ENCODE measurements around the gene RNF138.
A peak's percentile ranks its signal among the peaks of the same experiment; 100 is the strongest.

Gene RNF138, protein sequence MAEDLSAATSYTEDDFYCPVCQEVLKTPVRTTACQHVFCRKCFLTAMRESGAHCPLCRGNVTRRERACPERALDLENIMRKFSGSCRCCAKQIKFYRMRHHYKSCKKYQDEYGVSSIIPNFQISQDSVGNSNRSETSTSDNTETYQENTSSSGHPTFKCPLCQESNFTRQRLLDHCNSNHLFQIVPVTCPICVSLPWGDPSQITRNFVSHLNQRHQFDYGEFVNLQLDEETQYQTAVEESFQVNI

DNA sequence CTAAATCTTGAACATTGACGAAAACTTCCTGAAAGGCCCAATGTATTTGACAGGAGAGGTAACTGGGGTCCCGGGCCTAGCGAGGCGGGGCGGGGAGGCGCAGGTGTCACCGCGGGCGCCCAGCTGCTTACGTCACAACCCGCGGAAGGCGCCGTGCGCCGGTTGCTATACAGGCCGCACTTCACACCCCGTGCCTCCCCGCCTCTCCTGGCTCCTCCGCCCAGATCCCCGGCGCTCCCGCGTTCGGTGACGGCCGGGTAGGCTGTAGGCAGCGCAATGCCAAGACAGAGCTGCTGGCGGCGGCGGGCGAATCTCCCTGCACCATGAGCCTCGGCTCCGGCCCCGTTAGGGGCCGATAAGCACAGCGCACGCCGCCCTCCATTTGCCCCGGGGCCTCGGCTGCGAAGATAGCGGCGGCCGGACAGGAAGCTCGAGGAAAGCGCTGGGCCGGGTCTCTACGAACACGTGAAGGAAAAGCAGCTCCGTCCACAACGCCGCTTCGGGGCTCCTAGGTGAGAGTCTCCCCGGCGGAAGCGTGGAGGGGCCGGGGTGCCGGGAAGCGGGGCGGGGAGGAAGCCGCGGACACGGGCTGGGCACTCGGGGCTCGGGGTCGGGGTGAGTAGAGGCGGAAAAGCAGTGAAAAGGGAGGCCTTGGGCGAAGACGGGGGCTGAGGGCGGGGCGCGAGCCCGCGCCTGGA, at the start of gene RNF138:
Gene RNF138 (plus strand): TSS at position 151 of the 698 bp plus-strand sequence. CDS start 903 bp downstream, outside the sequence.
- TF ChIP-seq, protein P1, sequence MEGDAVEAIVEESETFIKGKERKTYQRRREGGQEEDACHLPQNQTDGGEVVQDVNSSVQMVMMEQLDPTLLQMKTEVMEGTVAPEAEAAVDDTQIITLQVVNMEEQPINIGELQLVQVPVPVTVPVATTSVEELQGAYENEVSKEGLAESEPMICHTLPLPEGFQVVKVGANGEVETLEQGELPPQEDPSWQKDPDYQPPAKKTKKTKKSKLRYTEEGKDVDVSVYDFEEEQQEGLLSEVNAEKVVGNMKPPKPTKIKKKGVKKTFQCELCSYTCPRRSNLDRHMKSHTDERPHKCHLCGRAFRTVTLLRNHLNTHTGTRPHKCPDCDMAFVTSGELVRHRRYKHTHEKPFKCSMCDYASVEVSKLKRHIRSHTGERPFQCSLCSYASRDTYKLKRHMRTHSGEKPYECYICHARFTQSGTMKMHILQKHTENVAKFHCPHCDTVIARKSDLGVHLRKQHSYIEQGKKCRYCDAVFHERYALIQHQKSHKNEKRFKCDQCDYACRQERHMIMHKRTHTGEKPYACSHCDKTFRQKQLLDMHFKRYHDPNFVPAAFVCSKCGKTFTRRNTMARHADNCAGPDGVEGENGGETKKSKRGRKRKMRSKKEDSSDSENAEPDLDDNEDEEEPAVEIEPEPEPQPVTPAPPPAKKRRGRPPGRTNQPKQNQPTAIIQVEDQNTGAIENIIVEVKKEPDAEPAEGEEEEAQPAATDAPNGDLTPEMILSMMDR (IDR thresholded peaks at IDR 0.05; ENCODE audit: borderline replicate concordance, insufficient read depth, low read depth, low read length) = no peak
- H3K4me3 ChIP-seq (ENCODE audit: low read depth, low read length) = peak within 1 kb of the TSS; percentile 89

DNA sequence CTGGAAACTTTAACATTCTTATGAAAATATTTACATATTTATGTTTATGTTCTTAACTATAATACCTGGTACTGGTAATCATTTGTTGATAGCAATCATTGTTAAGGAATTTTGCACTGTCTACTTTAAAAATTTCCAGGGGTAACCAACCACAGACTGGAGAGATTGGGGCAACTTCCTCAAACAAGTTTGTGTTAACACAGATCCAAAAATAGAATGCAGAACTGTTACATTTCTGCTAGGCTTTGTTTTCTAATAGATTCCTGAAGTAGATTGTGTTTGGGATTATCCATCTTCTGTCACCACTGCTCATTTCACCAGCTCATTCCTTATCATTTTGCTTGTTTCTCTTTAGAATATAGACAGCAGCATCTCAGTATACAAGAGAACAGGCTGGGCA, 49.3 kb upstream of the RNF138 start:
- TF ChIP-seq, protein P1 (IDR thresholded peaks at IDR 0.05; ENCODE audit: borderline replicate concordance, insufficient read depth, low read depth, low read length) = no peak
- H3K4me3 ChIP-seq (ENCODE audit: low read depth, low read length) = no peak overlapping the region

DNA sequence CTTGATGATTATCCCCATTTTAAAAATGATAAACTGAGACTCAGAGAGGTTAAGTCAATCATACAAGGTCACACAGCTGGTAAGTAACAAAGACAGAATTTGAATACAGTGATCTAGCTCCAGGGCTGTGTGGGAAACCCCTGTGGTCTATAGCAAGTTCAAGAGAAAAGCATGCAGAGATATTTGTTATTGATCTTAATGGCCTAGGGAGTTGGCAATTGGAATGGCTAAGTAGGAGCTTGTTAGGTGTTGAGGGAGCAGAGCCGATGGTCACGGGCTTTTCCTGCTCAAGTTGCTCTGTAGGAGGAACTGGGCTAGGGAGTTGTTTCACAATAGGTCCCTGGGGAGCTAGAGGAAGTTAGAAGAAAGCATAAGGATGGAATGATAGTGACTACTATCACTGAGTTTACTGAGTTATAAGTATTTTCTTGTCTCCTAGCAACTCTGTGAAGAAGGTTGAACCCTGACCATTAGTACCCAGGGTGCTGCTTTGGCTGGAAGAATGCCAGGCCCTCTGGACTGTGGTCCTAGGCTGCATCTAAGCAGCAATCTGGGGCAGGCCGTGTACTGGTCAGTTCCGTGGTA, 43.1 kb upstream of the RNF138 start:
- no peak overlapping the region for H3K4me3 ChIP-seq (ENCODE audit: low read depth, low read length)
- TF ChIP-seq, protein P1 (IDR thresholded peaks at IDR 0.05; ENCODE audit: borderline replicate concordance, insufficient read depth, low read depth, low read length) = no peak

DNA sequence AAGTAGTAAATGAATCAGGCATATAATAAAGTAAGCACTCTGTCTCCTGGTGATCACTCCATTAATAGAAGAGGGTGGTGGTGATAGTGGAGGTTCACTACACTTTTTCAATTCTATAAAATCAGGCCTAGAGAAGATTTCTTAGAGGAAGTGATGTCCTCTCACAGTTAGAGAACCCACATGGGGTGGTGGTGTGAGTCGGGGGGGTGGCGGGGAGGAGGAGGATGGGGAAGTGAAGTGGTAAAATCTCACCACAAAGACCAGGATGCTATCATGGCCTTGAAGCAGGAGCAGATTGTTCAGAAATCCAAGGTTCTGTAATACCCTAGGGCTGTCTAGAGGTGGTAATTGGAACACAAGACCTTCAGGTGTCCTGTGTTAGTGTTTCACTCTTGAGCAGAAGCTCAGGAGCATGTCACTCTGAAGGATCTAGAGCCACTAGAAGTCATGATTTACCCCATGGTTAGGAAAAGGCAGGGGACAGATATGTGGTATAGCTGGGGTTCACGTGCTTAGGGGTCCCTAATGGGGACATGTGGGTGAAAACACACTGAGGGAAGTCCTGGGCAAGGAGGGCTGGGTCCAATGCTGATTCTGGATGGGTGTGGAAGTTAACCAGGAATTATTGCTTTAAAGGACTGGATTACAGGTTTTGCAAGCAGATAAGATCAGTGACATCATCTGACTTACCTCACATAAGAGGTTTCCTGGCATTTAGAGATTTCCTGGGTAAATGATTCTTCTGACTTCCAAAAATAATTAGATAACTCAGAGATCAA, 42.1 kb upstream of the RNF138 start:
- TF ChIP-seq, protein P1 (IDR thresholded peaks at IDR 0.05; ENCODE audit: borderline replicate concordance, insufficient read depth, low read depth, low read length) = no peak
- no peak overlapping the region for H3K4me3 ChIP-seq (ENCODE audit: low read depth, low read length)

DNA sequence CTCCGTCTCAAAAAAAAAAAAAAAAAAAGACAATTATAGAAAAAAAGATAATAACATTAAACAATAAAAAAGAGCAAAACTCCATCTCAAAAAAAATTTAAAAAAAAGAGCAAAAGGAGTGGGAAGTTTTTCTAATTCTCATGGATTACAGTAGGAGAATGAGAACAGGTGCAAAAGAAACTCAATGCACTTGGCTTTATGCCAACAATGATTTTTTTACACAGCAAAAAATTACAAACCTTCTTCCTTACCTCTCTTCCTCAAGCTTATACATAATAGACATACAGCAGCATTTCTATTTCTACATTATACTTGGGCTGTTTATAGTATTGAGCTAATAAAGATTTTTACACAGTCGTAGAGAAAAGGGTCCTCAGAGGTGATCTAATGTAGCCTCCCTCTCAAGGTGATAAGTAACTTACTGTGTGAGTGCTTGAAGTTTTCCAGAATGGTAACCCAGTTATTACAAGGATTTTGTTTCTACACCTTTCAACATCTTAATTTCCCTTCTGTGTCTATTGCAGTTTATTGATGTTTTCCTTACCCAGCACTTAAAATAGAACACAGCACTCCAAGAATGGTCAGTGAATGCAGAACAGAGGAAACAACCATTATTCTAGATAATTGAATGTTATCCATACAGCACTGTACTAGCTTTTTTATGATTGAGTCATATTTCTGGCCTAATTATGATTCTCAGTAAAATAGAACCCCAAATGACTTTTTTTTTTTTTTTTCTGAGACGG, 34.9 kb upstream of the RNF138 start:
- TF ChIP-seq, protein P1 (IDR thresholded peaks at IDR 0.05; ENCODE audit: borderline replicate concordance, insufficient read depth, low read depth, low read length) = no peak

DNA sequence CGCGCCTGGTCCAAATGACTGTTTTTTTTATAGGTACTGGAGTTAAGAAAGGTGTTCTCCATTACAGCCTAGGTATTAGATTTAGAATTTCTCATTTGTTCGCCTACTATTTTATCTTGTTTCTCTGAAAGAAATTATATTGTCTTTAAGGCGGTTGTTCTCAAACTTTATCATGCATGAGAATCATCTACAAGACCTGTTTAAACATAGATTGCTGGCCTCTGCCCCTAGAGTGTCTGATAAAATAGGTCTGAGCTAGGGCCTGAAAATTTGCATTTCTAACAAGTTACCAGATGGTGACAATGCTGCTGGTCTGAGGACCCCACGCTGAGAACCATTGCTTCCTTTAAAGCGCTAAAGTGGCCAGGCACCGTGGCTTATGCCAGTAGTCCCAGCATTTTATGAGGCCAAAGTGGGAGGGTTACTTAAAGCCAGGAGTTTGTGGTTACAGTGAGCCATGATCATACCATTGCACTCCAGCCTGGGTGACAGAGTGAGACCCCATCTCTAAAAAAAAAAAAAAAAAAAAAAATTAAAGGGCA, 34.0 kb upstream of the RNF138 start:
- TF ChIP-seq, protein P1 (IDR thresholded peaks at IDR 0.05; ENCODE audit: borderline replicate concordance, insufficient read depth, low read depth, low read length) = no peak
- no peak overlapping the region for H3K4me3 ChIP-seq (ENCODE audit: low read depth, low read length)

More for the DNA sequence above, 34.9 kb upstream of the RNF138 start:
- H3K4me3 ChIP-seq (ENCODE audit: low read depth, low read length) = no peak overlapping the region

Data from GM12875 (cell line).